Thyroid gland (tissue), 4 donors: ENCODE results near the gene ATG5.

Experiments used
- POLR2A ChIP-seq, 2 donors: fragments of 450-650 bp; IDR thresholded peaks; one replicate each; pipeline ENCODE4 v1.6.1; 2017; ENCODE audit warnings: antibody characterized with exemption in 2 of 2, mild to moderate bottlenecking in 2 of 2, moderate library complexity in 1 of 2
- TF ChIP-seq, protein P1 (sequence below), 6 experiments: fragments of 200-600 bp in 3 of 6; fragments of 450-650 bp in 3 of 6; sonication (generic) in 3 of 6; IDR thresholded peaks; one replicate each; pipeline ENCODE4 v1.5.1; 2016 to 2019; ENCODE audit warnings: antibody characterized with exemption in 6 of 6, mild to moderate bottlenecking in 2 of 6, inconsistent platforms in 1 of 6, moderate library complexity in 1 of 6

DNA sequence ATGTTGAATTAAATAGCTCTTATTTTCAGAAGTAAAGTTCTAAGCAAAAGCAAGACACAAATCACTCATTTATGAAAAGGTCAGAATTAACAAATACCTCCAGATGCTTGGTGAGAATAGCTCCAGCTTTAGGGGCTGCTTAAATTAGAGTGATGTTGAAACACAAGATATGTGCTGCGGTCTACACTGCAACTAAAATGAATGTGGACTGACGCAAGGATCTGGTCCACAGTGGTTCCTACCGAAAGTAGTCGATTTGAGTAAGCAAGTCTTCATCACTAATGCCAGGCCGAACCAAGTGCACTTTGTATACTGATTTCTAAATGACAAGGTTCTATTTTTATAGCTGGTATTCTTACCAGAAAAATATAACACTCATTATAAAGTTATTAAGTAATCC is 143.1 kb downstream of the ATG5 start:
- TF ChIP-seq, protein P1, sequence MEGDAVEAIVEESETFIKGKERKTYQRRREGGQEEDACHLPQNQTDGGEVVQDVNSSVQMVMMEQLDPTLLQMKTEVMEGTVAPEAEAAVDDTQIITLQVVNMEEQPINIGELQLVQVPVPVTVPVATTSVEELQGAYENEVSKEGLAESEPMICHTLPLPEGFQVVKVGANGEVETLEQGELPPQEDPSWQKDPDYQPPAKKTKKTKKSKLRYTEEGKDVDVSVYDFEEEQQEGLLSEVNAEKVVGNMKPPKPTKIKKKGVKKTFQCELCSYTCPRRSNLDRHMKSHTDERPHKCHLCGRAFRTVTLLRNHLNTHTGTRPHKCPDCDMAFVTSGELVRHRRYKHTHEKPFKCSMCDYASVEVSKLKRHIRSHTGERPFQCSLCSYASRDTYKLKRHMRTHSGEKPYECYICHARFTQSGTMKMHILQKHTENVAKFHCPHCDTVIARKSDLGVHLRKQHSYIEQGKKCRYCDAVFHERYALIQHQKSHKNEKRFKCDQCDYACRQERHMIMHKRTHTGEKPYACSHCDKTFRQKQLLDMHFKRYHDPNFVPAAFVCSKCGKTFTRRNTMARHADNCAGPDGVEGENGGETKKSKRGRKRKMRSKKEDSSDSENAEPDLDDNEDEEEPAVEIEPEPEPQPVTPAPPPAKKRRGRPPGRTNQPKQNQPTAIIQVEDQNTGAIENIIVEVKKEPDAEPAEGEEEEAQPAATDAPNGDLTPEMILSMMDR (IDR thresholded peaks at IDR 0.05) = no peak
- no peak for TF ChIP-seq POLR2A (IDR thresholded peaks at IDR 0.05)
